ENCODE data around the gene DCAF8.

Gene DCAF8

DNA sequence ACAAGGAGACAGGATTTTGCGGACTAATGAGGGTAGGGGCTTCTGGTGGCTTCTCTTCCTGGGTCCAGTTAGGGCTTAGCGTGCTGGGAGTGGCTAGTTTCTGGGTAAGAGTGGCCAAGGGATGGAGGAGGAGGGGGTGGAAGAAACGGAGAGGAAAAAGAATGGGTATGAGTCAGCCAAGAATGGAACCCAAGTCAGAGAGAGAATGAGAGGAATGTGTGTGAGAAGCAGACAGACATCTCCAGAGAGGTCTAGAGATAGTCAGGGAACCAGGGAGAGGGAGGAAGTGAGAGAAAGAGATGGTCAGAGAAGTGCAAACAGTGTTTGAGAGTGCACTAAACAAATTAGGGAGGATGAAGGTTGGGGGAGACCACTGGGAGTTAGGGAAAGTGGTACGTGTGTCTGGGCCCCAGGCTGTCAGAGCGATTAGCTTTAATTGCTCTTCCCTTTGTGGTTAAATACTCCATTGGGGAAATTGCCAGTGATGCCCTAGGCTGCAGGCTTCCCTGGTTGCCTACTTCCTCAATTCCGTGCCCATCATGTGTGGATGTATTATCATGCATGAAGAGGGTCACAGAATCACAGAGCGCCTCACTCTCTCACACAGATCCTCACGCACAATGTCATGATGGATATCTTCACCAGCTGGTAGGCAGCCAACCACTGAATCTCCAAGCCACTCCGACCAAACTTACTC lies 55.8 kb downstream of the DCAF8 start:
- H2AFZ ChIP-seq (ENCODE audit: low read length) = no peak overlapping the region
- H3K9ac ChIP-seq (ENCODE audit: low read length) = peak overlapping the region; percentile 93; the same call in 1 of the 2 replicates
- H3K9me3 ChIP-seq (replicated peaks; ENCODE audit: insufficient read depth, low read length) = no peaks in the 10 kb centered on the region
- H3K27ac ChIP-seq (ENCODE audit: low read length) = no peak overlapping the region
- no peaks in the 10 kb centered on the region for H4K20me1 ChIP-seq (ENCODE audit: insufficient read depth, low read length)
- TF ChIP-seq EZH2phosphoT487 (IDR thresholded peaks at IDR 0.05; ENCODE audit: low read length) (no peak), EZH2 (optimal IDR thresholded peaks at IDR 0.05; ENCODE audit: low read depth, low read length) (no peak)
- TF ChIP-seq, protein P1, sequence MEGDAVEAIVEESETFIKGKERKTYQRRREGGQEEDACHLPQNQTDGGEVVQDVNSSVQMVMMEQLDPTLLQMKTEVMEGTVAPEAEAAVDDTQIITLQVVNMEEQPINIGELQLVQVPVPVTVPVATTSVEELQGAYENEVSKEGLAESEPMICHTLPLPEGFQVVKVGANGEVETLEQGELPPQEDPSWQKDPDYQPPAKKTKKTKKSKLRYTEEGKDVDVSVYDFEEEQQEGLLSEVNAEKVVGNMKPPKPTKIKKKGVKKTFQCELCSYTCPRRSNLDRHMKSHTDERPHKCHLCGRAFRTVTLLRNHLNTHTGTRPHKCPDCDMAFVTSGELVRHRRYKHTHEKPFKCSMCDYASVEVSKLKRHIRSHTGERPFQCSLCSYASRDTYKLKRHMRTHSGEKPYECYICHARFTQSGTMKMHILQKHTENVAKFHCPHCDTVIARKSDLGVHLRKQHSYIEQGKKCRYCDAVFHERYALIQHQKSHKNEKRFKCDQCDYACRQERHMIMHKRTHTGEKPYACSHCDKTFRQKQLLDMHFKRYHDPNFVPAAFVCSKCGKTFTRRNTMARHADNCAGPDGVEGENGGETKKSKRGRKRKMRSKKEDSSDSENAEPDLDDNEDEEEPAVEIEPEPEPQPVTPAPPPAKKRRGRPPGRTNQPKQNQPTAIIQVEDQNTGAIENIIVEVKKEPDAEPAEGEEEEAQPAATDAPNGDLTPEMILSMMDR (IDR thresholded peaks at IDR 0.05; ENCODE audit: low read length) = no peak
- H3K79me2 ChIP-seq (ENCODE audit: low read length) = peaks cover 57% of the 10 kb centered on the region
- peak overlapping the region; percentile 96 for H3K4me3 ChIP-seq (ENCODE audit: low read length)
- peaks cover 30% of the 10 kb centered on the region for H3F3A ChIP-seq (ENCODE audit: insufficient read depth, low read length)
- no peak for DNase-seq
- no peaks in the 10 kb centered on the region for H3K36me3 ChIP-seq (replicated peaks; ENCODE audit: insufficient read depth, low read length)
- H3K4me1 ChIP-seq (ENCODE audit: low read length) = peaks cover 24% of the 10 kb centered on the region
- no peaks in the 10 kb centered on the region for H3K27me3 ChIP-seq (replicated peaks; ENCODE audit: insufficient read depth, low read length)
- peak overlapping the region; percentile 91 for H3K4me2 ChIP-seq (ENCODE audit: low read depth, low read length)
- no peaks in the 10 kb centered on the region for H3K9me2 ChIP-seq (replicated peaks; ENCODE audit: insufficient read depth, low read length)

DNA sequence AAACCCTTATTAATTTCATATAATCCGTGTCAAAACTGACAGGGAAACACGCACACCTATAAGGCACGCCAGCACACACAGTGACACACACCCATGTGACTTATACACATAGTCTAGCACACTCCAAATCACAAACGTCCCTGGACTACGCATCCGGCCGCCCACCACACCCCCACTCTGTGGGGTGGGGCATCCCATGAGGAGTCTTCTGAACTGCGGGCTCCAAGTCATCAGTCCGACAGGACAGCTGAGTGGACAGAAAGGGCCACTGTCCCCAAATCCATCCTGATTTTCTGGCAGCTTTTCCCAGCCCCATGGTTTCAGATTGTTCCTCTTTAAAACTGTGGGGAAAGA lies 56.3 kb downstream of the DCAF8 start:
- Histone ChIP-seq H3K4me2 (ENCODE audit: low read depth, low read length) (peak overlapping the region; percentile 91), H3K9me3 (replicated peaks; ENCODE audit: insufficient read depth, low read length) (no peaks in the 10 kb centered on the region), H3K9ac (ENCODE audit: low read length) (peak overlapping the region; percentile 93), H3K36me3 (replicated peaks; ENCODE audit: insufficient read depth, low read length) (no peaks in the 10 kb centered on the region), H2AFZ (ENCODE audit: low read length) (peak overlapping the region; percentile 81; the same call in 1 of the 2 replicates), H3K27me3 (replicated peaks; ENCODE audit: insufficient read depth, low read length) (no peaks in the 10 kb centered on the region), H3K4me3 (ENCODE audit: low read length) (peak overlapping the region; percentile 96), H3K9me2 (replicated peaks; ENCODE audit: insufficient read depth, low read length) (no peaks in the 10 kb centered on the region), H4K20me1 (ENCODE audit: insufficient read depth, low read length) (no peaks in the 10 kb centered on the region), H3K79me2 (ENCODE audit: low read length) (peaks cover 56% of the 10 kb centered on the region), H3F3A (ENCODE audit: insufficient read depth, low read length) (peaks cover 30% of the 10 kb centered on the region), H3K27ac (ENCODE audit: low read length) (peak overlapping the region; percentile 58; the same call in 1 of the 2 replicates), H3K4me1 (ENCODE audit: low read length) (peaks cover 24% of the 10 kb centered on the region)
- peak; percentile 30 for DNase-seq
- no peak for TF ChIP-seq EZH2 (optimal IDR thresholded peaks at IDR 0.05; ENCODE audit: low read depth, low read length)
- TF ChIP-seq, protein P1 (IDR thresholded peaks at IDR 0.05; ENCODE audit: low read length) = no peak
- TF ChIP-seq EZH2phosphoT487 (IDR thresholded peaks at IDR 0.05; ENCODE audit: low read length) = no peak

DNA sequence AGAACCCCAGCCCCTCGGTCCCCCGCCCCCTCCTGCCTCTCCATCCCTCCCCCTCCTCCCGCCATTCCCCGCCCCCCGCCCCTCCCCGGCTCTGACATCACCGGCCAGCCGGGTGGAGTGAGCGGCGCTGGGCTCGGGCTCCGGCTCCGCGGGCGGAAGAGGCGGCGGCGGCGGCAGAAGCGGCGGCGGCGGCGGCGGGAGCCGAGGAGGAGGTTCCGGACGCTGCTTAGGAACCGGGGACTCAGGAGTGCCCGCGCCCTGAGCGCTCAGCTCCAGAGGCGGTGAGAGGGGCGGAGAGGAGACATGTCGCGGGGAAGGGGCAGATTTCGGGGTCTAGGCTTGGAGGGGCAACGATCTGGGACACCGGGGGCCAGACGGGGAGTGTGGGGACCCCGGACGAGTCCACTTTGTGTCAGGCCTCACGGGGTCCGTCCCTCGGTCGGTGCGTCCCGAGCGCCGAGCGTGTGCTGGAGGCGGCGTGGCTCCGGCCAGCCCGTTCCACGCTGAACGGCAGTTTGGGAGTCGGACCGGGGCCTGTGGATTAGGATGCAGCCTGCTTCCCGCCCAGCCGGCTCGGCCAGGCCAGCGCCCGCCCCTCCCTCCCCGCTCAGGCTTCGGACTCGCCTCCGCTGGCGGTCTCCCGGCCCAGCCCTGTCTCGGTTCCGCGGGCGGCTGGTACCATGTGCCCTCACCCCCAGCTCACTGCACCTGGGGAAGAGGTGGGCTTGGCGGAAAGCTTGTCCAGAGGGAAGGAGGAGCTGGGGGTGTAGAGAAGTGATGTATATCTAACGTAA lies 56.9 kb downstream of the DCAF8 start, which contains the start of gene PEA15:
TSS of gene PEA15 (plus strand) at position 143 of the 794 bp plus-strand sequence. CDS start 6,161 bp downstream, outside the sequence.
- peaks cover 30% of the 10 kb centered on the region for H3F3A ChIP-seq (ENCODE audit: insufficient read depth, low read length)
- peak; percentile 85 for DNase-seq

More for the DNA sequence above, 56.9 kb downstream of the DCAF8 start, which contains the start of gene PEA15:
- Histone ChIP-seq H3K9ac (ENCODE audit: low read length) (peak within 1 kb of the TSS; percentile 93), H3K79me2 (ENCODE audit: low read length) (peaks cover 51% of the 10 kb centered on the region), H3K4me3 (ENCODE audit: low read length) (peak within 1 kb of the TSS; percentile 96), H3K9me2 (replicated peaks; ENCODE audit: insufficient read depth, low read length) (no peaks in the 10 kb centered on the region), H2AFZ (ENCODE audit: low read length) (peak within 1 kb of the TSS; percentile 81), H3K27ac (ENCODE audit: low read length) (peak within 1 kb of the TSS; percentile 86), H3K4me2 (ENCODE audit: low read depth, low read length) (peak within 1 kb of the TSS; percentile 91), H3K27me3 (replicated peaks; ENCODE audit: insufficient read depth, low read length) (no peaks in the 10 kb centered on the region), H3K4me1 (ENCODE audit: low read length) (peaks cover 24% of the 10 kb centered on the region), H4K20me1 (ENCODE audit: insufficient read depth, low read length) (no peaks in the 10 kb centered on the region), H3K36me3 (replicated peaks; ENCODE audit: insufficient read depth, low read length) (no peaks in the 10 kb centered on the region), H3K9me3 (replicated peaks; ENCODE audit: insufficient read depth, low read length) (no peaks in the 10 kb centered on the region)
- TF ChIP-seq, protein P1 (IDR thresholded peaks at IDR 0.05; ENCODE audit: low read length) = no peak

Measured in MM.1S (cell line).